Measurements from ENCODE around the gene PPM1G.

Gene PPM1G

DNA sequence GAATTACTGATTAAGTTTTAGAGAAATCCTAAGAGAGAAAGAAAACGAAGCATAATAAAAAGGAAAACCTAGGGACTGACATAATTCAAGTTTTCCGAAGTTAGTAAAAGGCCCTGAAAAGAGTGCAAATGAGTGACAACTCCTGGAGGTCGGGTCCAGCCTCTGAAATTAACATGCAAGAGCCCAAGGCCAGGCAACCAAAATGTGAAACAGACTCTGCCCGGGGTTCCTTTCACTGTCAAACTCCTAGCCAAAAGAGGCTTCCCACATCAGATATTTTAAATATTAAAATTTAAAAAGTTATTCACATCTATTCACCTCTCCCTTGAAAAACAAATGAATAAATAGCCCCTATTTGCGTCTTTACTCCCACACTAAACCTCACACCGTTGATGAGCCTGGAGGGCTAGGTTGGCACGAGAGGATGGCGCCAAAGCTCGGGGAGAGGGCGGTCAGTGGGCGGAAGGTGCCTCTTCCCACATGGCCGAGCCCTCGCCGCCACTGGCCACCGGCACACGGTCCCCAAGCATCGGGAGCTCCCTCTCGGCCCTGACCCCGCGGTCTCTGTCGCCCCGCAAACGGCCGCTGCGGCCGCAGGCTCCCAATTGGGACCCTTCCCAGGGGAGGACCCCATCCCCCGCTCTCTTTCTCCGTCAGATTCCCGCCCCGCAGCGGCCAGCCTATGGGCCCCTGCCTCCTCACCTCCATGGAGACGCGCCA lies 630 bp downstream of the PPM1G start:
- no peaks in the 10 kb centered on the region for H3K9me3 ChIP-seq (ENCODE audit: control insufficient read depth, low read length)
- H3K9ac ChIP-seq (ENCODE audit: low read length): peak overlapping the region; percentile 96
- peaks cover 16% of the 10 kb centered on the region for H3K4me1 ChIP-seq (ENCODE audit: control insufficient read depth, insufficient read depth, low read length)
- H3K4me3 ChIP-seq (ENCODE audit: low read length): peak overlapping the region; percentile 92
- H3K27me3 ChIP-seq (replicated peaks; ENCODE audit: control insufficient read depth, insufficient read depth, low read length): no peaks in the 10 kb centered on the region
- no peaks in the 10 kb centered on the region for H3K36me3 ChIP-seq (ENCODE audit: control insufficient read depth, insufficient read depth, low read length, severe bottlenecking)
- DNase-seq (ENCODE audit: low read depth): peak; percentile 66

DNA sequence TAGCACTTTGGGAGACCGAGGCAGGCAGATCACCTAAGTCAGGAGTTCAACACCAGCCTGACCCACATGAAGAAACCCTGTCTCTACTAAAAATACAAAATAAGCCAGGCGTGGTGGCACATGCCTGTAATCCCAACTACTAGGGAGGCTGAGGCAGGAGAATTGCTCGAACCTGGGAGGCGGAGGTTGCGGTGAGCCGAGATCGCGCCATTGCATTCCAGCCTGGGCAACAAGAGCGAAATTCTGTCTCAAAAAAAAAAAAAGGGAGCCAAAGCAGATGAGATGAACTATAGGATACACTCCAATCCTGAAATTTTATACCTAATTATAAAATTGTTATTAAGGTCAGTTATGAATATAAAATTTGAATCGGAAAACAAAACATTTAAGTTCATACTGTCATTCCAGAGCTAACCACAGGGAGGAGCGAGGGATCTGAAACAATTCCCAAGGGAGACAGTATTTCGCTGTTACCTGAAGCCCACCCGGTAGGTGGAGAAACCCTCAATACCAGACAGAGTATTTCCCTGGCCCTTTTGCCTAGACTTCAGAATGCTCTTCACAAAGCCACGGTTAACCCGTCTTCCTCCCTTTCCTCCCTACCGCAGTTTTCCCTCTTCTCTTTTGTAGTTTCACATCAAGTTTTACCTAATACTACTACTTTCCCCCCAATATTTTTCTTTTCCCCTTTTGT lies 1.4 kb downstream of the PPM1G start:
- H3K4me1 ChIP-seq (ENCODE audit: control insufficient read depth, insufficient read depth, low read length): peaks cover 16% of the 10 kb centered on the region
- H3K9ac ChIP-seq (ENCODE audit: low read length): peak overlapping the region; percentile 96
- H3K4me3 ChIP-seq (ENCODE audit: low read length): peak overlapping the region; percentile 92
- no peaks in the 10 kb centered on the region for H3K36me3 ChIP-seq (ENCODE audit: control insufficient read depth, insufficient read depth, low read length, severe bottlenecking)
- DNase-seq (ENCODE audit: low read depth): peak; percentile 80
- H3K9me3 ChIP-seq (ENCODE audit: control insufficient read depth, low read length): no peaks in the 10 kb centered on the region
- no peaks in the 10 kb centered on the region for H3K27me3 ChIP-seq (replicated peaks; ENCODE audit: control insufficient read depth, insufficient read depth, low read length)

GRCh38 chr2:27400348-27401135 lies 8.8 kb downstream of the PPM1G start:
- Histone ChIP-seq H3K36me3 (ENCODE audit: control insufficient read depth, insufficient read depth, low read length, severe bottlenecking) (peaks cover 3% of the 10 kb centered on the region), H3K4me3 (ENCODE audit: low read length) (no peak overlapping the region), H3K27me3 (replicated peaks; ENCODE audit: control insufficient read depth, insufficient read depth, low read length) (no peaks in the 10 kb centered on the region), H3K9me3 (ENCODE audit: control insufficient read depth, low read length) (no peaks in the 10 kb centered on the region), H3K4me1 (ENCODE audit: control insufficient read depth, insufficient read depth, low read length) (no peaks in the 10 kb centered on the region), H3K9ac (ENCODE audit: low read length) (no peak overlapping the region)
- no peak for DNase-seq (ENCODE audit: low read depth)

DNA sequence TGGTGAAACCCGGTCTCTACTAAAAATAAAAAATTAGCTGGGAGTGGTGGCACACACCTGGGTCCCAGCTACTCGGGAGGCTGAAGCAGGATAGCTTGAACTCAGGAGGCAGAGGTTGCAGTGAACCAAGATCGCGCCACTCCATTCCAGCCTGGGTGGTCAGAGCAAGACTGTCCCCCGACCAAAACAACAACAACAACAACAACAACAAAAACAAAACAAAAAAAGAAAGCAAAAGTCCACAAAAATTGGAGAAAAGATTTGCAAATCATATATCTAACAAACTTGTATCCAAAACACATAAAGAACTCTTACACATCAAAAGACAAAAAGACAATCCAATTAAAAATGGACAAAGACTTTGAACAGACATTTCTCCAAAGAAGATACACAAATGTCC lies 10.4 kb downstream of the PPM1G start:
- H3K9ac ChIP-seq (ENCODE audit: low read length): no peak overlapping the region
- no peak for DNase-seq (ENCODE audit: low read depth)
- no peaks in the 10 kb centered on the region for H3K27me3 ChIP-seq (replicated peaks; ENCODE audit: control insufficient read depth, insufficient read depth, low read length)
- H3K36me3 ChIP-seq (ENCODE audit: control insufficient read depth, insufficient read depth, low read length, severe bottlenecking): peaks cover 3% of the 10 kb centered on the region
- no peak overlapping the region for H3K4me3 ChIP-seq (ENCODE audit: low read length)
- no peaks in the 10 kb centered on the region for H3K4me1 ChIP-seq (ENCODE audit: control insufficient read depth, insufficient read depth, low read length)
- no peaks in the 10 kb centered on the region for H3K9me3 ChIP-seq (ENCODE audit: control insufficient read depth, low read length)

- H3K27me3 ChIP-seq (replicated peaks; ENCODE audit: control insufficient read depth, insufficient read depth, low read length): no peaks in the 10 kb centered on the region
- no peak overlapping the region for H3K9ac ChIP-seq (ENCODE audit: low read length)
- H3K36me3 ChIP-seq (ENCODE audit: control insufficient read depth, insufficient read depth, low read length, severe bottlenecking): peaks cover 6% of the 10 kb centered on the region
- no peak for DNase-seq (ENCODE audit: low read depth)
- no peaks in the 10 kb centered on the region for H3K4me1 ChIP-seq (ENCODE audit: control insufficient read depth, insufficient read depth, low read length)
- no peak overlapping the region for H3K4me3 ChIP-seq (ENCODE audit: low read length)
- H3K9me3 ChIP-seq (ENCODE audit: control insufficient read depth, low read length): no peaks in the 10 kb centered on the region
These were observed 16.2 kb downstream of the PPM1G start for GRCh38 chr2:27393225-27393624.

- no peak for DNase-seq (ENCODE audit: low read depth)
- Histone ChIP-seq H3K27me3 (replicated peaks; ENCODE audit: control insufficient read depth, insufficient read depth, low read length) (no peaks in the 10 kb centered on the region), H3K4me1 (ENCODE audit: control insufficient read depth, insufficient read depth, low read length) (no peaks in the 10 kb centered on the region)
These were observed 18.3 kb downstream of the PPM1G start for GRCh38 chr2:27390822-27391679.

DNA sequence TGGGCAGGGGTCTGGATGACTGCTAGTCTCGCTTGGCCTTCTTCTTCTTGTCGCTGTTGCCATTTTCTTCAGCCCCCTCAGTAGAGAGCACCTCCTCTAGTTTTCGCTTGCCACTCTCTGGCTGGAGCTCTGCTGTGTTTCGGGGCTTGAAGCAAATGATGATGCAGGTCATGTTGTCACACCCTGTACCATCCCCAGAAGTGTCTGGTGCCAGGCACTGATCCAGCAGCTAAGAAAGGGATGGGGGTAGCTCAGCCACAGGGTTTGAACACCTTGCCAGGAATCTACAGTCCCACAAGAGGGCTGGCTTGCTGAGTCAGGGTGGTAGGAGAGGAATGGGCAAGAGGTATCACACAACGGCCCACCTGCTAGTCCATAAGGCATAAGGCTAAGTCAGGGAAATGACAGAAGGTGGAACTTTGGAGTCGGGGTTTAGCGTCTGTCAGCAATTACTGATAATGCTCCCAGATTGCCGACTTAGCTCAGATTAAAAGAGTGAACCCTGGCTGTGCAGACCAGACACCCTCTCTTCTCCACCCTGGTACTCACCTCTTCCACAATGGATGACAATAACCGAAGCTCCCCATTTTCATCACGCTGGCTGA lies 27.7 kb downstream of the PPM1G start:
- Histone ChIP-seq H3K9me3 (ENCODE audit: control insufficient read depth, low read length) (no peaks in the 10 kb centered on the region), H3K27me3 (replicated peaks; ENCODE audit: control insufficient read depth, insufficient read depth, low read length) (no peaks in the 10 kb centered on the region), H3K9ac (ENCODE audit: low read length) (peak overlapping the region; percentile 92), H3K4me3 (ENCODE audit: low read length) (peak overlapping the region; percentile 87), H3K36me3 (ENCODE audit: control insufficient read depth, insufficient read depth, low read length, severe bottlenecking) (peaks cover 63% of the 10 kb centered on the region), H3K4me1 (ENCODE audit: control insufficient read depth, insufficient read depth, low read length) (peaks cover 33% of the 10 kb centered on the region)
- no peak for DNase-seq (ENCODE audit: low read depth)

More at GRCh38 chr2:27390822-27391679, 18.3 kb downstream of the PPM1G start:
- Histone ChIP-seq H3K9me3 (ENCODE audit: control insufficient read depth, low read length) (no peaks in the 10 kb centered on the region), H3K4me3 (ENCODE audit: low read length) (no peak overlapping the region), H3K36me3 (ENCODE audit: control insufficient read depth, insufficient read depth, low read length, severe bottlenecking) (peaks cover 10% of the 10 kb centered on the region), H3K9ac (ENCODE audit: low read length) (no peak overlapping the region)

GRCh38 chr2:27380626-27381545 lies 28.5 kb downstream of the PPM1G start, which contains the start of gene ZNF513:
Gene ZNF513, minus strand, starts transcription at chr2:27380734. Its CDS starts 208 bp downstream, at chr2:27380526.
- peak within 1 kb of the TSS; percentile 87 for H3K4me3 ChIP-seq (ENCODE audit: low read length)
- DNase-seq (ENCODE audit: low read depth): peak; percentile 99
- H3K36me3 ChIP-seq (ENCODE audit: control insufficient read depth, insufficient read depth, low read length, severe bottlenecking): peaks cover 66% of the 10 kb centered on the region
- peak within 1 kb of the TSS; percentile 92 for H3K9ac ChIP-seq (ENCODE audit: low read length)
- H3K27me3 ChIP-seq (replicated peaks; ENCODE audit: control insufficient read depth, insufficient read depth, low read length): no peaks in the 10 kb centered on the region
- no peaks in the 10 kb centered on the region for H3K9me3 ChIP-seq (ENCODE audit: control insufficient read depth, low read length)
- peaks cover 39% of the 10 kb centered on the region for H3K4me1 ChIP-seq (ENCODE audit: control insufficient read depth, insufficient read depth, low read length)

DNA sequence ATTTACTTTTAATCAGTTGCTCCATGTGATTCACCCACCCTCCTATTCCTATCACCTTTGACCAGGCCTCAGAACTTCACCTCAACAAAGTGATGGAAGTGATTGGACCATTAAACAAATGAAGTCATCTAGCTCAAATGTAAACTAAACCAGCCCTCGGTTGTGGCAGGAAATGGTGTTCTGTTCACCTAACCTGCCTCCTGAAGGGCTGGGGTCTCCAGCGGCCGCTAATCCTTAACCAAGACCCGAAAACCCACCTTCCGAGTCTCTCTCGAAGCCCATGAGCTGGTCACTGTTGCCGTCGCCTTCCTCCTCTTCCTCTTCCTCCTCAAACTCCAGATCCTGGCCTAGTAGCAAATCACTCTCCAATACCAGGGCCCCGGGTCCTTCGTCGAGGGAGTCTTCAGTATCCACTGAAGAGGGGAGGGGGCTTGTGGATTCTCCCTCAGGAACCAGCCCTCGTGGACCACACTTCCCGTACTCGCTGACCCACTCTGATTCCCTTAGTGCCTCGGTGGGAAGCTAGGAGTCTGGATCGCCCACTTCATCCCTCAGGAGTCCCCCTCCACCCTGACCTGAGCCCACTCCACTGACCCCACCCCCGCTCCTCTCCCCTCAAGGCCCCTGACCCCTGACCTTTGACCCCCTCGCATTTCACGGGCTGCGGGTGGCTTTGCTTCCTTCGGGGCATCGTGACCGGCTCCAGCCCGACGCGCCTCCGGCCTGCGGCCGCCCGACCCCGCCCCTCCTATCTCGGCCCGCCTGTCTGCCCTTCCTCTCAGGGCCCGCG lies 29.4 kb downstream of the PPM1G start:
- peak overlapping the region; percentile 87 for H3K4me3 ChIP-seq (ENCODE audit: low read length)
- DNase-seq (ENCODE audit: low read depth): peak; percentile 45
- H3K9me3 ChIP-seq (ENCODE audit: control insufficient read depth, low read length): no peaks in the 10 kb centered on the region
- H3K27me3 ChIP-seq (replicated peaks; ENCODE audit: control insufficient read depth, insufficient read depth, low read length): no peaks in the 10 kb centered on the region
- H3K36me3 ChIP-seq (ENCODE audit: control insufficient read depth, insufficient read depth, low read length, severe bottlenecking): peaks cover 69% of the 10 kb centered on the region
- peak overlapping the region; percentile 92 for H3K9ac ChIP-seq (ENCODE audit: low read length)
- peaks cover 39% of the 10 kb centered on the region for H3K4me1 ChIP-seq (ENCODE audit: control insufficient read depth, insufficient read depth, low read length)
